PC-3 (cell line): ENCODE measurements around the gene SNHG17. TPM values are rescaled to one million over a fixed set of nuclear protein-coding genes. Genes with fewer than 3 reads are reported as not detected.

Source experiments
- ATAC-seq: fragments of 200-7000 bp; cut with Tn5 transposase; 2 replicates; pipeline ENCODE4 v1.9.1; 2020; ENCODE audit warnings: mild to moderate bottlenecking, moderate library complexity
- BruUV-seq: library from RNA; stranded (reverse); fragments of 400-500 nt; replicated peaks from 2 replicates; lab custom pipeline; 2021; lab: Mats Ljungman, UMichigan
- CTCF ChIA-PET: fragments of 300-600 bp; sonication (Branson Sonifier 250); formaldehyde crosslinking; loops from one replicate; lab custom pipeline; 2022; ENCODE audit warnings: antibody characterized with exemption; lab: Charles Lee
- POLR2A ChIA-PET: fragments of 300-600 bp; sonication (Branson Sonifier 250); formaldehyde crosslinking; loops from one replicate; lab custom pipeline; 2022; ENCODE audit warnings: antibody characterized with exemption; ENCODE audit not compliant: unreplicated experiment; lab: Charles Lee
- DNase-seq: peaks from one replicate; pipeline ENCODE4 v3.0.0-alpha.2; 2015
- H2AFZ ChIP-seq: fragments of 300-600 bp; sonication (generic); 2 replicates; pipeline ENCODE4 v1.6.0; 2016; ENCODE audit warnings: antibody characterized with exemption, low read length
- H3F3A ChIP-seq: fragments of 300-600 bp; sonication (generic); one replicate; pipeline ENCODE4 v1.6.0; 2017; ENCODE audit warnings: antibody characterized with exemption, low read length, control low read depth, mild to moderate bottlenecking; ENCODE audit not compliant: unreplicated experiment
- H3K27ac ChIP-seq: fragments of 300-600 bp; sonication (generic); 2 replicates; pipeline ENCODE4 v1.5.1; 2016; ENCODE audit warnings: mild to moderate bottlenecking, low read length
- H3K27me3 ChIP-seq: fragments of 300-600 bp; sonication (generic); 2 replicates; pipeline ENCODE4 v1.6.1; 2016; ENCODE audit warnings: low read length, mixed read lengths
- H3K36me3 ChIP-seq: fragments of 300-600 bp; sonication (generic); 2 replicates; pipeline ENCODE4 v1.6.1; 2016; ENCODE audit warnings: low read depth, mixed run types, low read length, mixed read lengths
- H3K4me1 ChIP-seq: fragments of 300-600 bp; sonication (generic); 2 replicates; pipeline ENCODE4 v1.5.1; 2016; ENCODE audit warnings: low read length; ENCODE audit not compliant: insufficient read depth
- H3K4me2 ChIP-seq: fragments of 300-600 bp; sonication (generic); 2 replicates; pipeline ENCODE4 v1.6.0; 2016; ENCODE audit warnings: low read length
- H3K4me3 ChIP-seq: fragments of 300-600 bp; sonication (generic); 2 replicates; pipeline ENCODE4 v1.5.1; 2016; ENCODE audit warnings: mild to moderate bottlenecking, low read length, mixed read lengths
- H3K79me2 ChIP-seq: fragments of 300-600 bp; sonication (generic); 2 replicates; pipeline ENCODE4 v1.6.1; 2017; ENCODE audit warnings: low read length, mixed read lengths
- H3K9ac ChIP-seq: fragments of 300-600 bp; sonication (generic); 2 replicates; pipeline ENCODE4 v1.6.0; 2016; ENCODE audit warnings: mild to moderate bottlenecking, low read length
- H3K9me2 ChIP-seq: fragments of 300-600 bp; sonication (generic); replicated peaks from 2 replicates; pipeline ENCODE4 v1.6.1; 2016; ENCODE audit warnings: mixed run types, low read length, mixed read lengths
- H3K9me3 ChIP-seq: fragments of 300-600 bp; sonication (generic); 2 replicates; pipeline ENCODE4 v1.6.1; 2016; ENCODE audit warnings: low read length, mixed read lengths
- H4K20me1 ChIP-seq: fragments of 300-600 bp; sonication (generic); 2 replicates; pipeline ENCODE4 v1.6.1; 2016; ENCODE audit warnings: low read length, mixed read lengths
- EZH2 ChIP-seq: fragments of 300-600 bp; sonication (generic); IDR thresholded peaks from one replicate; pipeline ENCODE4 v1.6.1; 2017; ENCODE audit warnings: antibody characterized with exemption, mild to moderate bottlenecking, low read length; ENCODE audit not compliant: unreplicated experiment
- EZH2phosphoT487 ChIP-seq: fragments of 300-600 bp; sonication (generic); IDR thresholded peaks from 2 replicates; pipeline ENCODE4 v1.6.1; 2018; ENCODE audit warnings: mild to moderate bottlenecking, antibody characterized with exemption, low read length, borderline replicate concordance
- intact Hi-C: fragments of 100-400 bp; cut with micrococcal nuclease; formaldehyde crosslinking; loops from 2 replicates; pipeline ENCODE4 v1.9.0; 2023
- total RNA-seq: library from RNA; depleted of rRNA; stranded (reverse); fragments of >200 nt; gene quantifications from 2 replicates; pipeline ENCODE4 v1.2.3, GENCODE V29; 2014
- TF ChIP-seq, protein P1 (sequence below): fragments of 300-600 bp; sonication (generic); conservative IDR thresholded peaks from 2 replicates; pipeline ENCODE4 v1.5.1; 2017; ENCODE audit warnings: antibody characterized with exemption, low read depth, mild to moderate bottlenecking, low read length

Gene SNHG17
- total RNA-seq, 1 experiment from 2014 or later = 52.0 TPM

DNA sequence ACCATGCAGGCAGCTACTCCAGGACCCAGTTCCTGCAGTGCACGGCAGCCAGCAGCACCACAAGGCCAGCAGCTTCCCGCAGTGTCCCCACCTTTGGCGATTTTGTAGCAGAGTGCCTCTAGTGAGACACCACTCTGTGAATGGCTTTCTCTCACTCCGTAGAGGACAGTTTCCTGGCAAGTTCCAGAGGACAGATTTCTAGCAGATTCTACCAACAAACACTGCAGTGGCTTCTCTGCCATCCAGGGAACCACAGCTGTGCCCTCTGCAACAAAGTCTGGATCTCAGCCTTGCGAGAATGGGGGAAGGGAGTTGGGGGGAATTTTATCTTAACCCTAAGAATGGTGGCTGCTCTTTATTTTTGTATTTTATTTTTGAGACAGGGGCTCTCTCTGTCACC, 28.7 kb downstream of the SNHG17 start:
- H3K4me2 ChIP-seq = no peak overlapping the region
- H3K79me2 ChIP-seq = no peaks in the 10 kb centered on the region
- BruUV-seq = no TSS peak
- H2AFZ ChIP-seq = no peak overlapping the region
- TF ChIP-seq, protein P1, sequence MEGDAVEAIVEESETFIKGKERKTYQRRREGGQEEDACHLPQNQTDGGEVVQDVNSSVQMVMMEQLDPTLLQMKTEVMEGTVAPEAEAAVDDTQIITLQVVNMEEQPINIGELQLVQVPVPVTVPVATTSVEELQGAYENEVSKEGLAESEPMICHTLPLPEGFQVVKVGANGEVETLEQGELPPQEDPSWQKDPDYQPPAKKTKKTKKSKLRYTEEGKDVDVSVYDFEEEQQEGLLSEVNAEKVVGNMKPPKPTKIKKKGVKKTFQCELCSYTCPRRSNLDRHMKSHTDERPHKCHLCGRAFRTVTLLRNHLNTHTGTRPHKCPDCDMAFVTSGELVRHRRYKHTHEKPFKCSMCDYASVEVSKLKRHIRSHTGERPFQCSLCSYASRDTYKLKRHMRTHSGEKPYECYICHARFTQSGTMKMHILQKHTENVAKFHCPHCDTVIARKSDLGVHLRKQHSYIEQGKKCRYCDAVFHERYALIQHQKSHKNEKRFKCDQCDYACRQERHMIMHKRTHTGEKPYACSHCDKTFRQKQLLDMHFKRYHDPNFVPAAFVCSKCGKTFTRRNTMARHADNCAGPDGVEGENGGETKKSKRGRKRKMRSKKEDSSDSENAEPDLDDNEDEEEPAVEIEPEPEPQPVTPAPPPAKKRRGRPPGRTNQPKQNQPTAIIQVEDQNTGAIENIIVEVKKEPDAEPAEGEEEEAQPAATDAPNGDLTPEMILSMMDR = no peak
- TF ChIP-seq EZH2 (no peak), EZH2phosphoT487 (no peak)
- ATAC-seq (no peak), DNase-seq (no peak)
- 0 out of 2 replicates have a peak, but pooled peaks cover 2% of the 10 kb centered on the region for H3K36me3 ChIP-seq
- no peaks in the 10 kb centered on the region for H3F3A ChIP-seq
- intact Hi-C loops = no loop called here
- POLR2A ChIA-PET = no interaction called here
- H3K27ac ChIP-seq = no peak overlapping the region
- no peaks in the 10 kb centered on the region for H4K20me1 ChIP-seq
- no peaks in the 10 kb centered on the region for H3K4me1 ChIP-seq
- H3K27me3 ChIP-seq = no peaks in the 10 kb centered on the region
- no peaks in the 10 kb centered on the region for H3K9me3 ChIP-seq
- no peaks in the 10 kb centered on the region for H3K9me2 ChIP-seq
- CTCF ChIA-PET = no interaction called here
- H3K9ac ChIP-seq = no peak overlapping the region
- no peak overlapping the region for H3K4me3 ChIP-seq

DNA sequence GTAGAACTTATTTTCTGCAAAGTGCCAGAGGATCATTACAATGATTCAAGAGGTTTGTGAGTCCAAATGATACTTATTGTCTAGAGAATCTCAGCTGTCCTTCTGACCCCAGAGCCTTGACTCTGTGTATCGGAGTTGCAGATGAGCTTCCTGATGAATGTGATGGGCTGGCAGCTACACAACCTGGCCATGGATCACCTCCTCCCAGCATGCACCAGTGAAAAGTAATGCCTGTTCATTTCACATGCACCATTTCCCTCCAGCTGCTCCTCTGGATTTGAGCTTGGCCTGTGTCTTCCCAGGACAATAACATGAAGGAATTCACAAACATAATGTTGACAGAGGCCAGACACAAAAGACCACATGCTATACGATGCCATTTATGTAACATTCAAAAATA, 30.0 kb downstream of the SNHG17 start:
- DNase-seq (no peak), ATAC-seq (no peak)
- Histone ChIP-seq H3K4me2 (no peak overlapping the region), H2AFZ (no peak overlapping the region), H3K79me2 (no peaks in the 10 kb centered on the region), H3K36me3 (0 out of 2 replicates have a peak, but pooled peaks cover 2% of the 10 kb centered on the region), H4K20me1 (no peaks in the 10 kb centered on the region), H3K27ac (no peak overlapping the region), H3K27me3 (no peaks in the 10 kb centered on the region), H3K4me3 (no peak overlapping the region), H3K9me3 (no peaks in the 10 kb centered on the region), H3F3A (no peaks in the 10 kb centered on the region), H3K4me1 (no peaks in the 10 kb centered on the region), H3K9me2 (no peaks in the 10 kb centered on the region), H3K9ac (no peak overlapping the region)
- ChIA-PET CTCF (no interaction called here), POLR2A (no interaction called here)
- no peak for TF ChIP-seq EZH2
- TF ChIP-seq, protein P1 = no peak
- no peak for TF ChIP-seq EZH2phosphoT487
- no TSS peak for BruUV-seq
- intact Hi-C loops = no loop called here

DNA sequence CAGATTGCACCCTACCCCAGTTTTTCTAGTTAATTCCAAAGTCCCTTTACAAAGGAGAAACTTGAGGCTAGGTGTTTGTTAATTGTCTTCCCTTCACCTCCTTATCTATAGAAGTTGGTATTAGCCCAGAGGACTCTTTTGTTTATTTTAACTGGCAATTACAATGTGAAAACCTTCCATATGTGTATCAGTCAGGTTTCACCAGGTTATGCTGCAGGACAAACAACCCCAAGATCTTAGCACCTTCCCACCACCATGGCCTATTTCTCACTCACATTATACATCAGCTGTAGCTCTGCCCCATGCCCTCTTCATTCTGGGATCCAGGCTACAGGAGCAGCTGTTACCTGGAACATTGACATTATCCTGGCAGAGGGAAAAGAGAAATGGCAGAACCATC, 31.1 kb downstream of the SNHG17 start:
- BruUV-seq = no TSS peak
- H3K9me2 ChIP-seq = no peaks in the 10 kb centered on the region
- H3K4me2 ChIP-seq = no peak overlapping the region
- no peaks in the 10 kb centered on the region for H3F3A ChIP-seq
- no peak for TF ChIP-seq EZH2phosphoT487
- TF ChIP-seq EZH2 = no peak
- TF ChIP-seq, protein P1 = no peak
- no peaks in the 10 kb centered on the region for H3K79me2 ChIP-seq
- H3K4me1 ChIP-seq = no peaks in the 10 kb centered on the region
- ChIA-PET CTCF (no interaction called here), POLR2A (no interaction called here)
- H3K9me3 ChIP-seq = no peaks in the 10 kb centered on the region
- ATAC-seq (no peak), DNase-seq (no peak)
- no peak overlapping the region for H3K9ac ChIP-seq
- no peak overlapping the region for H2AFZ ChIP-seq
- intact Hi-C loops = no loop called here
- no peak overlapping the region for H3K27ac ChIP-seq
- no peak overlapping the region for H3K4me3 ChIP-seq
- H4K20me1 ChIP-seq = no peaks in the 10 kb centered on the region
- H3K27me3 ChIP-seq = no peaks in the 10 kb centered on the region
- 0 out of 2 replicates have a peak, but pooled peaks cover 2% of the 10 kb centered on the region for H3K36me3 ChIP-seq
